HT1080 (cell line): ENCODE measurements around the gene DCLRE1A. TPM values are rescaled to one million over a fixed set of nuclear protein-coding genes. Genes with fewer than 3 reads are reported as not detected.

Experiments
- DNase-seq: peaks from one replicate; pipeline ENCODE4 v3.0.0-alpha.2; 2015; ENCODE audit warnings: low read depth
- polyA plus RNA-seq, 2 experiments: library from polyadenylated mRNA; depleted of rRNA; stranded (reverse); fragments of >200 nt; gene quantifications; 2 replicates each; pipeline ENCODE4 v1.2.3, GENCODE V29; 2015
- total RNA-seq: library from RNA; depleted of rRNA; stranded (reverse); fragments of >200 nt; shearing (Covaris generic); gene quantifications from 2 replicates; pipeline ENCODE4 v1.2.3, GENCODE V29; 2014; rRNA removed

DCLRE1A gene
- total RNA-seq, result 10.8 and 11.5 TPM in 2 replicates
- polyA plus RNA-seq (2015; cell fraction: cytosol; rRNA removed), result 9.2 and 10.9 TPM in 2 replicates
- 10.8 and 12.5 TPM in 2 replicates for polyA plus RNA-seq (2015; cell fraction: nucleus; rRNA removed)

GRCh38 chr10:113854013-113854760, at the start of gene DCLRE1A, which contains the start of gene NHLRC2:
Gene DCLRE1A, minus strand, starts transcription at chr10:113854082. Its CDS starts 900 bp downstream, at chr10:113853182.
Gene NHLRC2, plus strand, starts transcription at chr10:113854661. Its CDS starts 212 bp downstream, at chr10:113854873.
- peak; percentile 68 for DNase-seq

GRCh38 chr10:113899952-113900598, 46.2 kb upstream of the DCLRE1A start:
- no peak for DNase-seq

GRCh38 chr10:113897693-113898618, 44.1 kb upstream of the DCLRE1A start:
- no peak for DNase-seq

GRCh38 chr10:113895018-113895417, 41.1 kb upstream of the DCLRE1A start:
- DNase-seq, result peak; percentile 66

- DNase-seq, result no peak
Measured at GRCh38 chr10:113894581-113894980, 40.7 kb upstream of the DCLRE1A start.

- no peak for DNase-seq
Measured at GRCh38 chr10:113893570-113893969, 39.7 kb upstream of the DCLRE1A start.

- DNase-seq, result no peak
Measured at GRCh38 chr10:113891476-113891875, 37.6 kb upstream of the DCLRE1A start.

- no peak for DNase-seq
Measured at GRCh38 chr10:113890769-113891168, 36.9 kb upstream of the DCLRE1A start.

GRCh38 chr10:113889911-113890310, 36.0 kb upstream of the DCLRE1A start:
- no peak for DNase-seq

- peak; percentile 22 for DNase-seq
Measured at GRCh38 chr10:113882240-113882639, 28.4 kb upstream of the DCLRE1A start.

- peak; percentile 55 for DNase-seq
Measured at GRCh38 chr10:113880236-113880635, 26.4 kb upstream of the DCLRE1A start.

GRCh38 chr10:113879691-113880090, 25.8 kb upstream of the DCLRE1A start:
- DNase-seq, result no peak

- DNase-seq, result no peak
Measured at GRCh38 chr10:113876461-113876860, 22.6 kb upstream of the DCLRE1A start.

- DNase-seq, result no peak
Measured at GRCh38 chr10:113875212-113875611, 21.3 kb upstream of the DCLRE1A start.

- no peak for DNase-seq
Measured at GRCh38 chr10:113872139-113873030, 18.5 kb upstream of the DCLRE1A start.

- DNase-seq, result no peak
Measured at GRCh38 chr10:113869789-113870188, 15.9 kb upstream of the DCLRE1A start.

- DNase-seq, result no peak
Measured at GRCh38 chr10:113867904-113868303, 14.0 kb upstream of the DCLRE1A start.

GRCh38 chr10:113866551-113867394, 12.9 kb upstream of the DCLRE1A start:
- no peak for DNase-seq

GRCh38 chr10:113865901-113866300, 12.0 kb upstream of the DCLRE1A start:
- no peak for DNase-seq
